HG03025 (cell line): ENCODE data around the gene FOXL1.

Experiments
- ATAC-seq: cut with Tn5 transposase; IDR thresholded peaks from one replicate; pipeline ENCODE4 v1.9.1; 2021; ENCODE audit warnings: mild to moderate bottlenecking, moderate library complexity; ENCODE audit not compliant: unreplicated experiment, low FRiP score

Gene FOXL1

GRCh38 chr16:86567701-86568581 is 10.4 kb upstream of the FOXL1 start:
- ATAC-seq: no peak

GRCh38 chr16:86568677-86569623 is 9.4 kb upstream of the FOXL1 start:
- ATAC-seq: no peak

- no peak for ATAC-seq
Observed at GRCh38 chr16:86569701-86570447, 8.5 kb upstream of the FOXL1 start.

GRCh38 chr16:86570558-86571529 is 7.5 kb upstream of the FOXL1 start:
- no peak for ATAC-seq

- ATAC-seq: no peak
Observed at GRCh38 chr16:86571530-86571915, 6.8 kb upstream of the FOXL1 start.

GRCh38 chr16:86572041-86572521 is 6.3 kb upstream of the FOXL1 start:
- no peak for ATAC-seq

GRCh38 chr16:86572606-86573005 is 5.7 kb upstream of the FOXL1 start:
- ATAC-seq: no peak

GRCh38 chr16:86573215-86573614 is 5.1 kb upstream of the FOXL1 start:
- no peak for ATAC-seq

GRCh38 chr16:86573646-86574508 is 4.5 kb upstream of the FOXL1 start:
- no peak for ATAC-seq

GRCh38 chr16:86574646-86575045 is 3.7 kb upstream of the FOXL1 start:
- ATAC-seq: no peak

GRCh38 chr16:86575095-86575685 is 3.2 kb upstream of the FOXL1 start:
- ATAC-seq: no peak

- ATAC-seq: no peak
Observed at GRCh38 chr16:86575754-86576557, 2.4 kb upstream of the FOXL1 start.

- no peak for ATAC-seq
Observed at GRCh38 chr16:86576591-86577313, 1.6 kb upstream of the FOXL1 start.

- ATAC-seq: no peak
Observed at GRCh38 chr16:86577314-86577971, 906 bp upstream of the FOXL1 start.

- no peak for ATAC-seq
Observed at GRCh38 chr16:86578611-86579267, 390 bp downstream of the FOXL1 start.
